GM12878 (cell line): Measurements from ENCODE around the gene IFITM1. TPM values are rescaled to one million over a fixed set of nuclear protein-coding genes. Genes with fewer than 3 reads are reported as not detected.
A peak's percentile ranks its signal among the peaks of the same experiment; 100 is the strongest.

ENCODE experiments used
- ATAC-seq: fragments of 200-7000 bp; cut with Tn5 transposase; 3 replicates; pipeline ENCODE4 v1.9.1; 2020; ENCODE audit warnings: mild to moderate bottlenecking, moderate library complexity
- BruUV-seq: library from RNA; stranded (reverse); fragments of 400-500 nt; replicated peaks from 2 replicates; lab custom pipeline; 2021; lab: Mats Ljungman, UMichigan
- CTCF ChIA-PET: fragments of 300-600 bp; sonication (Branson Sonifier 250); formaldehyde crosslinking; extraction: SDS; loops from one replicate; lab custom pipeline; 2021; ENCODE audit warnings: inconsistent platforms; lab: Yijun Ruan, JAX
- POLR2A ChIA-PET: fragments of 350-600 bp; formaldehyde crosslinking; extraction: SDS; loops from one replicate; lab custom pipeline; 2021; ENCODE audit warnings: inconsistent platforms; lab: Charles Lee
- RAD21 ChIA-PET: fragments of 300-600 bp; sonication (Branson Sonifier 250); formaldehyde crosslinking; loops from one replicate; lab custom pipeline; 2023; ENCODE audit warnings: antibody characterized with exemption; ENCODE audit not compliant: unreplicated experiment; lab: Charles Lee
- SMC1A ChIA-PET: fragments of 300-600 bp; sonication (Branson Sonifier 250); formaldehyde crosslinking; loops from one replicate; lab custom pipeline; 2023; ENCODE audit not compliant: unreplicated experiment, uncharacterized antibody; lab: Charles Lee
- DNase-seq: peaks from one replicate; pipeline ENCODE4 v3.0.0-alpha.2; 2011; ENCODE audit warnings: low read depth, low spot score
- FAIRE-seq: peaks from 3 replicates; lab custom pipeline; 2011; peaks lifted over from hg19 to GRCh38; lab: Jason Lieb, UNC
- H2AFZ ChIP-seq: 2 replicates; pipeline ENCODE4 v1.6.0; 2011; ENCODE audit warnings: low read depth, low read length, control low read depth; ENCODE audit not compliant: control insufficient read depth
- H3K27ac ChIP-seq: 2 replicates; pipeline ENCODE4 v1.5.1; 2011; ENCODE audit warnings: control low read depth; ENCODE audit not compliant: control insufficient read depth, insufficient read depth
- H3K27me3 ChIP-seq, 2 experiments: replicated peaks in 1 of 2; 2 replicates each; pipeline versions ENCODE4 v1.6.0 to v1.6.1; 2011; ENCODE audit warnings: low read length in 1 of 2; ENCODE audit not compliant: control insufficient read depth in 2 of 2, insufficient read depth in 2 of 2
- H3K36me3 ChIP-seq, 2 experiments: 2 replicates each; pipeline ENCODE4 v1.5.1; 2011; ENCODE audit warnings: low read length in 1 of 2; ENCODE audit not compliant: control insufficient read depth in 2 of 2, insufficient read depth in 2 of 2
- H3K4me1 ChIP-seq: 2 replicates; pipeline ENCODE4 v1.6.1; 2011; ENCODE audit warnings: mild to moderate bottlenecking, low read length, moderate library complexity, mixed read lengths; ENCODE audit not compliant: control insufficient read depth, insufficient read depth
- H3K4me2 ChIP-seq: 2 replicates; pipeline ENCODE4 v1.6.0; 2011; ENCODE audit warnings: control low read depth; ENCODE audit not compliant: control insufficient read depth, insufficient read depth
- H3K4me3 ChIP-seq: fragments of 200-600 bp; sonication (generic); 2 replicates; pipeline ENCODE4 v1.5.1; 2016
- H3K79me2 ChIP-seq: 2 replicates; pipeline ENCODE4 v1.6.0; 2011; ENCODE audit warnings: low read length; ENCODE audit not compliant: control insufficient read depth, insufficient read depth
- H3K9ac ChIP-seq: 2 replicates; pipeline ENCODE4 v1.8.0; 2011; ENCODE audit warnings: low read length, control low read depth, mixed read lengths; ENCODE audit not compliant: control insufficient read depth, insufficient read depth
- H3K9me3 ChIP-seq: replicated peaks from 3 replicates; pipeline ENCODE4 v1.5.1; 2011; ENCODE audit warnings: mild to moderate bottlenecking, low read length; ENCODE audit not compliant: control insufficient read depth, insufficient read depth
- H4K20me1 ChIP-seq: 2 replicates; pipeline ENCODE4 v1.6.0; 2011; ENCODE audit not compliant: control insufficient read depth, insufficient read depth
- MLLT1 ChIP-seq: fragments of 450-650 bp; IDR thresholded peaks from 2 replicates; pipeline ENCODE4 v1.6.1; 2016; ENCODE audit warnings: mild to moderate bottlenecking
- NR2F1 ChIP-seq: fragments of 450-650 bp; conservative IDR thresholded peaks from 2 replicates; pipeline ENCODE4 v1.6.1; 2017; ENCODE audit warnings: mild to moderate bottlenecking
- SPI1 ChIP-seq: IDR thresholded peaks from 2 replicates; pipeline ENCODE4 v1.6.1; 2011; ENCODE audit warnings: low read depth, mild to moderate bottlenecking, low read length, moderate library complexity, borderline replicate concordance; ENCODE audit not compliant: insufficient read depth
- ZNF384 ChIP-seq: IDR thresholded peaks from 2 replicates; pipeline ENCODE4 v1.6.1; 2012; ENCODE audit warnings: low read depth, mild to moderate bottlenecking, low read length, improper control_type of control experiment, borderline replicate concordance
- WGBS: methylation state at CpG from one replicate; pipeline ENCODE4 v1.1.6; 2016; ENCODE audit warnings: low lambda C conversion rate; ENCODE audit not compliant: insufficient replicate concordance, insufficient coverage; ENCODE audit errors: missing lambda C conversion rate; 5-methylcytosine and 5-hydroxymethylcytosine counted together
- in situ Hi-C: fragments of 300-500 bp; cut with MboI; formaldehyde crosslinking; loops from 9 replicates; pipeline ENCODE4 v1.14.3; 2018; ENCODE audit warnings: mixed read lengths
- intact Hi-C: fragments of 100-400 bp; cut with micrococcal nuclease; formaldehyde crosslinking; loops from one replicate; pipeline ENCODE4 v1.14.2; 2022; ENCODE audit not compliant: unreplicated experiment
- polyA plus RNA-seq, 11 experiments: library from polyadenylated mRNA; depleted of rRNA in 4 of 11; unstranded in 6 of 11; stranded (reverse) in 5 of 11; fragments of >200 nt; fragmentation: Nextera tagmentation in 4 of 11; fragmentation: Illumina TruSeq in 1 of 11; extraction: Ambion mirVana in 4 of 11; extraction: Trizol in 1 of 11; gene quantifications; 1 replicate in 1 of 11; 2 replicates in 10 of 11; pipeline versions ENCODE4 v1.2.1 to v1.2.3, GENCODE V29; 2011 to 2016; ENCODE audit warnings: inconsistent platforms in 2 of 11, missing spikeins in 2 of 11, low read depth in 1 of 11
- total RNA-seq, 4 experiments: library from RNA; depleted of rRNA in 3 of 4; stranded (reverse); fragments of >200 nt in 3 of 4; fragmentation: Illumina TruSeq in 1 of 4; extraction: Trizol in 1 of 4; gene quantifications; 2 replicates each; pipeline versions ENCODE4 v1.2.1 to v1.2.3, GENCODE V29; 2013 to 2021
- TF ChIP-seq, protein P1 (sequence below): IDR thresholded peaks from 2 replicates; pipeline ENCODE4 v1.6.1; 2011; ENCODE audit warnings: low read depth, mild to moderate bottlenecking, low read length, moderate library complexity, borderline replicate concordance; ENCODE audit errors: extremely low read depth

Gene IFITM1
- total and polyA plus RNA-seq, 10 of the 15 experiments (the other 5 are each of a cell fraction or from before 2014, with no cell fraction given), result 396 to 2,788 (median 607) TPM

DNA sequence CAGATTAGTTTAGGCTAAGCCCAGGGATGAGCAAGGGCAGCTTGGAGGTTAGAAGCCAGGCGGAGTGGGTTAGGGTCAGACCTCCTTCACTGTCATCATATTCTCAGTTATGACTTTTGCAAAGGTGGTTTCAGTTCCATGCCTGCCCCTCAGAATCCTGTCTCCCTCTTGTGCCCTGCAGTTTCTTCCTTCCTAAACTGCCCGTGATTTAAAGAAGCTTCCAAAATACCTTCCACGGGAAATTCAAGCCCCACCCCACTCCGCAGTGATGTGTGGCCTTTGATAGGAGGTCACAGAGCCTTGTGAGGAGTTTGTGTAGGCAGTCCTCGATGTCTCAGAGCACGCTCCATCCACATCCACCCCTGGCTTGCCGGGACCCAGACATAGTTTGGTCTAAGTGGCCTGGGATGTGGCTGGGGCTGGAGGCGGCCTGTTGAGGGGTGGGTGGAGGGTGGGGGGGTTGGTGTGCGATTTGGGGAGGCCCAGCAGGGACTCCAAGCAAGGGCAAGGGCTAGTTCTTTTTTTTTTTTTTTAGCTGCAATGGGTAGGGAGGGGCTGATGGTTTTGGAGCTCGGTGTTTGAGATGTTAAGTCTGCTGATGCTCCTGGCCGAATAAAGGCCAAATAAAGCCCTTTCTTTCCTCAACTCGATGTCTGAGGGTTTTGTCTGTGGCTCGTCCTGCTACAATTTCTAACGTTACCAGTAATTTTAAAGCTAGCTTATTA lies 1.6 kb upstream of the IFITM1 start:
- RAD21 ChIA-PET, result interaction anchor here (0.6 to 2.6 kb wide), 10 partner anchors 15 to 75 kb away, joined by 3 to 33 read pairs (median 7); partner anchors contain the start of gene PSMD13
- BruUV-seq, result no TSS peak
- Histone ChIP-seq H3K27ac (peak overlapping the region; percentile 98), H3K9ac (peak overlapping the region; percentile 99), H3K79me2 (peaks cover 79% of the 10 kb centered on the region), H2AFZ (no peak overlapping the region; the same call in 1 of the 2 replicates), H3K4me2 (peak overlapping the region; percentile 88), H3K36me3 (peaks cover 2 to 5% of the 10 kb centered on the region in 2 experiments; a peak in 3 of 4 replicates), H3K4me3 (peak overlapping the region; percentile 75), H3K4me1 (peaks cover 13% of the 10 kb centered on the region), H4K20me1 (no peaks in the 10 kb centered on the region), H3K27me3 (no peaks in the 10 kb centered on the region; a peak in 1 of 4 replicates), H3K9me3 (no peaks in the 10 kb centered on the region)
- CTCF ChIA-PET, result interaction anchor here (0.5 to 2.6 kb wide), 11 partner anchors 10 to 273 kb away, joined by 3 to 24 read pairs (median 4); no protein-coding TSS in a partner anchor
- no peak for DNase-seq
- FAIRE-seq, result no peak
- TF ChIP-seq, protein P1, sequence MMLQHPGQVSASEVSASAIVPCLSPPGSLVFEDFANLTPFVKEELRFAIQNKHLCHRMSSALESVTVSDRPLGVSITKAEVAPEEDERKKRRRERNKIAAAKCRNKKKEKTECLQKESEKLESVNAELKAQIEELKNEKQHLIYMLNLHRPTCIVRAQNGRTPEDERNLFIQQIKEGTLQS, result no peak
- TF ChIP-seq MLLT1 (peak; percentile 55; the same call in 1 of the 2 replicates), NR2F1 (peak; percentile 62), SPI1 (peak; percentile 55; the same call in 1 of the 2 replicates), ZNF384 (peak; percentile 72; the same call in 1 of the 2 replicates)
- POLR2A ChIA-PET, result interaction anchor here (0.5 to 2.2 kb wide), 11 partner anchors 15 to 469 kb away, joined by 3 to 30 read pairs (median 7); partner anchors contain the start of genes BET1L and RIC8A
- in situ Hi-C loops (no loop called here), intact Hi-C loops (loop anchor here (2.0 kb wide), 2 partner anchors 43 kb away; no protein-coding TSS in a partner anchor)
- 85% methylated on average over 13 of the region's 14 CpGs for WGBS
- SMC1A ChIA-PET, result interaction anchor here (0.9 to 2.7 kb wide), 6 partner anchors 17 to 61 kb away, joined by 5 to 19 read pairs (median 8); no protein-coding TSS in a partner anchor
- no peak for ATAC-seq
